Activated CD4-positive, alpha-beta T cell treated with anti-CD3 and anti-CD28 coated beads, Interleukin-2, Interleukin-4, amounts not matched to agents 100 ng/mL and 50 ng/mL, durations not matched to agents 16 hours and 8 hours (primary cell): ENCODE measurements around the gene METTL6.
"Not testable (repeated sequence)": the region's sequence is repeated elsewhere in the genome, so short reads cannot be mapped to it uniquely, and the experiment has no call there.

Experiments
- DNase-seq: peaks from one replicate; pipeline ENCODE4 v3.0.0-alpha.2; 2020; ENCODE audit warnings: low spot score

Gene METTL6

DNA sequence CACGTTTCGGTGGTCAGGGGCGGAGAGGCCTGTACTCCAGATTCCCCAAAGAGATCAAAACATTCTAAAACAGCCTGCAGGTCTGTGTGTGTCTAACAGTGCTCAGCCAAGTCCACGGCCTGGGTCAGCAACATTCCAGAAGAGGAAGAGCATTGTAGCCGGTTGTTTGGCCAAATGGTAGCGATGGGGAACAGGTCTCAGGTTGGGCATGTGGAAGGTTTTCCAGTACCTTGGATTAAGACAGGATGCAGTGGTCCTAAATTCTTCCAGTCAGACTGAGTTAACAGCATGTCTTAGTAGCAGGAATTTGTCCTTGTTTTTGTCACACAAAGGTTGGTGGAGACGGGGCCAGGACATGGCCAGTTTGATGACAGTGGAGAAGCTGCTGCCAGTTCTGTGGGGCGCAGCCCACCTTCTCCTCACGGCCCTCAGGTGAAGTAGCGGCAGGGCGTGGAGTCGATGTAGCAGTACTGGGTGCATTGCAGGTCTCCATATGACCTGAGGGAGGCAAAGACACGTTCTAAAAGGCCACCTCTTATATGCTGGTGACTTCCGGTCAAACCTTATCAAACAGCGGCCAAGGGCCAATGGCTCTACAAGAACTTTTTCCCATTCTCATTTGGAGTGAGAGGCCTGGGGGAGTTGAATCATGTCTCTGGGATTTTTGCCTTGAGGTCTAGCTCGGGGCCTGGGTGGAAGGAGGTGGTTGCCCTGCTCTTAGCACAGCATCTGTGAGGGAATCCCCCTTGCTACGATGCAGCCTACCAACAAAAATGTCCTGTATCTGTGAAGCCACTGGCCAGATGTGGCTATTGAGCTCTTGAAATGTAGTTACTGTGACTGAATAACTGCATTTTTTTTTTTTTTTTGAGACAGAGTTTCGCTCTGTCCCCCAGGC is 24.1 kb upstream of the METTL6 start:
- DNase-seq: no peak

DNA sequence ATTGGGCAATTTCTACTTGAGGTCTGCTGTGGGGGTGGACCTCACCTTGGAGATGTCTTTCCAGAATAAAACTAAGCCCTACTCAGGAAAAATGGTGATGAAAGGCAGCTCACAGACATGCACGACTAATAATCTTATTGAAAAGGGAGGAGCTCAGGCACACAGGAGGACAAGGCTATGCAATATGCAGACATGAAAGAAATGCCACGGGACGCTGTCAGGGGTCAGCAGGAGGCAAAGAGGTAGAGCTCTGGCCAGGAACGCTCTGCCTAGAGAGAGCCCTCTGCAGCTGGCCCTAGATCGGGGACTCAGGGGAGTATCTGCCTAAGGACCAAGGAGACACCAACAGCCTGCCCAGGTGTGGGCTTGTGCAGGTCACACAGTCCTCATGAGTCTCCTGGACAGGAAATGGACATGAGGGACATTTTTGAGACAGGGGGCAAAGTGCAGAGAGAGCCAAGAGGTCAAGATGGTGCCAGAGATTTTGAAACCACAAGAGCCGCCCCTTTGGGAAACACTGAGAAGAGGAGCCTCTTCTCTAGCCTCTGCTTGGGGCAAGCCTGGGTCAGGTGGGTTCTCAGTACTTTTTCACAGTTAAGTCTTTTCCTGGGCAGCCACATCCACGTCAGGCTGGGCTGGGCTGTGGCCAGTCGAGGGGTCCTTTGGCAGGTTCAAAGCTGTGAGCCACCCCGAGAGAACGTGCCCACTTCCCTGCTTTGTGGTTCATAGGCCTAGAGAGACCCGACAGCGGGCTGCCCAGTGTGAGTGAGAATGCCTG is 23.3 kb upstream of the METTL6 start:
- DNase-seq: no peak

DNA sequence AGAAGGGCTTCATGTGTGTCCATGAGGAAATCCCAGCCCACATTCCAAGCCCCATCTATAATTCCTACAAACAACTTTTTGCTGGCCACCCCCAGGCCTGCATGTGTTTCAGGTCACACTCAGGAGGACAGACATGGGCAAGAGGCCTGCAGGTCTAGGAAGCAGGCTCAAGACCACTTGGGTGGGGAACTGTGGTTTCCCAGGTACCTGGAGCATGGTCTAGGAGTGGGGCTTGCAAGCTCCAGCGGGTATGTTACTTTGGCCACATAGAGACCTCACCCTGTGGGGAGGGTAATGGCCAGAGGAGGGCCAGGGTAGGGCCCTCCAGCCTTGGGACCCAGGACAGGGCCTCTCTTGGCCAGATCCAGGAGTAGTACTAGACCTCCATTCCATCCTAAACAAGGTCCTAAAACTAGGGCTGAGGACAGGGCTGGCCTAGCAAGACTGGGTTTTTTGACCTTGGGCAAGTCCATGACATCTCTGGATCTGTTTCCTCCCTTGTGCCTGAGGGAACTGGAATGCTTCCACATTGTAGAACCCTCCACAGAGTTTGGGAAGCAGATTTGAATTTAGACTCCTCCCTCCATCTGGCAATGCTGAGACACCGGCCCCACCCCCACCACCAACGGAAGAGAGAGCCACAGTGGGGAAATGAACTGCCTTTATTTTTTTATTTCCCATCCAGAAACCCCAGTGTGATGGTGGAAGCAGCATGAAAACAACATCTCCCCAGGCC is 22.3 kb upstream of the METTL6 start:
- DNase-seq: no peak

DNA sequence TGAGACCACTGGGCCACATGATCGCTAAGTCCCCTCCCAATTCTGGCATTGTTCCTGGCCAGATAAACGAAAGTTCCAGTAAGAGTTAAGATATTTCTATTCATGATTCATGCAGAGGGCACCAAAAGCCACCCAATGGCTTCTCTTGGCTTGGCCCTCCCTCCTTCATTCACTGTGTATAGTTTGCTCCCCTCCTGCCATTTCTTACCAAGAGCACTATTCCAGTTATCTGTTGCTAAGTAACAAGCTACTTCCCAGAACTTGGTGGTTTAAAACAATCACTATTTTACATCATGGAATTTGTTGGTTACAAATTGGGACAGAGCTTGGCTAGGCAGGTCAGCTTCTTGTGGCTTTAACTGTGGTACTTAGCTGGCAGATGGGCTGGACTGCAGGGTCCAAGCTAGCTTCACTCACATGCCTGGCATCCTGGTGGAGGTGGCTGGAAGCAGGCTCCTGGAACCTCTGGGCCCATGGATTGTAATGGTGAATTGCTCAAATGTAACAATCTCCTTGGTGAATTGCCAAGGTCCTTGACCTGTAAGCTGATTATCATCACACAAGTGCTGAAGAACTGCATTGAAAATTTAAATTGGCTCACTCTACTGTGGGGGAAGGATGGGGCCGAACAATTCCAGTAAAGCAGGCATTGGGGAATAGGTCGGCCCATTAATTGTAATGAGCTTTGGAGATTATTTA is 16.6 kb upstream of the METTL6 start:
- no peak for DNase-seq

DNA sequence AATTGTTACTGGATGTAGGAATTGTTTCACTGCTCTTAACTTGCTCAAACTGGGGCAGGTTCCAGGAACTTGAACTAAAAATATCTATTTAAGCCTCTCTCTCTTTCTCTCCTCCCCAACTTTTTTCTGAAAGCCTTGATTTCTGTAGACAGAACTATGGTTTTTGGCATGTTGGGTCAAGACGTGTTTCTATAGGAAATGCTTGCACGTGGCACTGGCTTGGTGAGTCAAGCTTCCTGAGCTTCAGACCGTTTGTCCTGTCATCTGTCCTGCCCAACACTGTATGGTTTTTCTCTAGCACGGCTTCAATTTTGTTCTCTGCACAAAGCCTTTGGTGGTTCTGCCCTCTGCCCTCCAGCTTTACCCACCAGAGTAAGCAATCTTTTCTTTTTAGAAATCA is 13.5 kb upstream of the METTL6 start:
- DNase-seq: no peak

DNA sequence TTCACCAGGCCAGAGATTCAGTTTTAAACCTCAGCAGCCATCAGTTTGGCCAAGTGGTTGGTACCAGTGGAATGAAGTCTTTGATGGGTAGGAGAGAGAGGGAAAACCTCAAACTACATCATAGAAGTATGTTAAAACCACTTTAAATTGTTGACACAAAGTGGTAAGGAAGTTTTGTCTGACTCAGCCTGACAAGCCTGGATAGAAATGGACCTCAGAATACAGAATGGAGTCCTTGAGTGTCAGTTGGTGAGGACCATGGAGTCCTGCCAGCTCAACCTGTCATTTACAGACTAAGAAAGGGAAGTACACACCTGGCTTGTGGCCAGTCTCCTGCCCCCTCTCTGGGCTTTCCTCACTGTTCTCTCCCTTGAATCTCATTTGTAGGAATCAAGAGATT is 12.1 kb upstream of the METTL6 start:
- DNase-seq: no peak

DNA sequence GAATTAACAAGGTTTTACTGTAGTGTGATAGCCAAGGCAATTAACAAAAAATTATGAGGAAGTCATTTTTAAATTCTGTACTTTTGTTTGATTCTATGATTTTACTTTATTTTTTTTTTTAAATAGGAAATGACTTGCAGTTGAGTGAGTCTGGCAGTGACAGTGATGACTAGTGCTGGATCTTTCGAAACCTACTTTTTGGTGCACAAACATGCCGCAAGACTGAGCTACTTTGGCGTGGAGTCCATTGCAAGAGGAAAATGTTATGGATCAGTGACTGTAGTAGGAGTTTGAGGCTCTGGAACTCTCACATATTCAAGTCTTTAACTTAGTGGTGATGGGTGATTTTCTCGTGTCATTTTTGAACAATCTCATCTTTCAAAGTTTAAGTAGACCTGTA is 11.6 kb upstream of the METTL6 start:
- DNase-seq: no peak

DNA sequence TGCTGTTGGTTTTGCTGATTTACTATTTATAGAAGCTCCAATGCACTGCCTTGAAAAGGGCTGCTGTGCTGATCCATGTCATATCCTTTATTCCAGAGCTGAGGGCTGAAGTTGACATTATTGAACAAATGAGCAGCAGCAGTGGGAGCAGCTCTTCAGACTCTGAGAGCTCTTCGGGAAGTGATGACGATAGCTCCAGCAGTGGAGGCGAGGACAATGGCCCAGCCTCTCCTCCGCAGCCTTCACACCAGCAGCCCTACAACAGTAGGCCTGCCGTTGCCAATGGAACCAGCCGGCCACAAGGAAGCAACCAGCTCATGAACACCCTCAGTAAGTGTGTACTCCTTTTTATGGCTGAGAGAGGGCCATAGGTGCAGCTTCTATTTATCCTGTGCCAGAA is 8.9 kb upstream of the METTL6 start:
- no peak for DNase-seq

DNA sequence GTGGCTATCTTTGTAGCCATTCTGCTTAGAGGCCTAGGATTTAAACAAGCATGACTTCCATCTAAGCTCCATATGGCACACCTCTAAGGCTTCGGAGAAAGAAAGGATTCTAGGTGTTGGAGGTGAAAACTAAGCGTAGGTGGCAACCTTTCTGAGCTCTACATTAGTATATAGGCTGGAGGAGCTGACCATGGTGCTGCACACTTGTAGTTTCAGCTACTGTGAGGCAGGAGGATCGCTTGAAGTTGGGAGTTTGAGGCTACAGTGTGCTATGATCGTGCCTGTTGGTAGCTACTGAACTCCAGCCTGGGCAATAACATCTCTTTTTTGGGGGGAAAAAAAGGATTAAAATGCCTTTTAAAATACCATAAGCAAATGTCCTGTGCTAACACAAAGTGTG is 7.4 kb upstream of the METTL6 start:
- no peak for DNase-seq

DNA sequence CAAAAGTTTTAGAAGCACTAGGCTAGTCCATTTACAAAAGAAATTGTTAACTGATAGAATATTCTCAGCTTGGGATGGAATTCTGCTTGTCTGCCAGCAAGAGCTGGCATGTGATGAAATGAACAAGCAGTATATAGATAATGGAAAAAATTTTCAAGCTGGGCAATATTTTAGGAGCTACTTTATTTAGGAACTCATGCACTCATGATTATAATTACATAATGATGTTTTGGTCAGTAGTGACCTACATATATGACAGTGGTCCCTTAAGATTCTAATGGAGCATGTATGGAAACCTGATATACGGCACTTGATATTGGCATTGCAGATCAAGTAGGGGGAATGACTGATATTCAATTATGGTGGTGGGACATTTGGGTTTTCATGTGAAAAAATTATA is 6.2 kb upstream of the METTL6 start:
- DNase-seq: no peak

DNA sequence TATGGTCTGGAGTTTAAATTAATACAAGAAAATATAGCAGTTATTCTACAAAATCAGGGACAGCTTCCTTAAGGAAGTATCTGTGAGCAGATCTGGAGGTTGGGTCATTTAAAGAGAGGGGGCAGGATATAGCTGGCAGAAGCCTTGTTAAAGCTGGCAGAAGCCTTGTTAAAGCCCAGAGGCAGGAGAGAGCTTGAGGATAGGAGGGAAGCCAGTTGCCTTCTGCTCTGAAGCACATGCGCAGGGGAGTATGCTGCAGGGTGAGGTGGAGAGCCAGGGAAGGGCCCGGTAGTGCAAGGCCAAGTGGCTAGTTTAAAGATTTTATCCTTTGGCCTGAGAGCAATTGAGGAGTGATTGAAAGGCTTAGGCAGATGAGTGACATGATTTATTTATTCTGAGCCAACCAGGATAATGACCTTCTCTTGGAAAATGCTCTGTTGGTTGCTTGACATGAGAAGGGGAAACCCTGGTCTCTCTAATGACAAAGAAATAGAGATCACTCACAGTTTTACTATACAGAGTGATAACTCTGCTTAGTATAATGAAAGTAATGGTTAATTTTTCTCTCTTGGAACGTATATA is 4.0 kb upstream of the METTL6 start:
- no peak for DNase-seq

DNA sequence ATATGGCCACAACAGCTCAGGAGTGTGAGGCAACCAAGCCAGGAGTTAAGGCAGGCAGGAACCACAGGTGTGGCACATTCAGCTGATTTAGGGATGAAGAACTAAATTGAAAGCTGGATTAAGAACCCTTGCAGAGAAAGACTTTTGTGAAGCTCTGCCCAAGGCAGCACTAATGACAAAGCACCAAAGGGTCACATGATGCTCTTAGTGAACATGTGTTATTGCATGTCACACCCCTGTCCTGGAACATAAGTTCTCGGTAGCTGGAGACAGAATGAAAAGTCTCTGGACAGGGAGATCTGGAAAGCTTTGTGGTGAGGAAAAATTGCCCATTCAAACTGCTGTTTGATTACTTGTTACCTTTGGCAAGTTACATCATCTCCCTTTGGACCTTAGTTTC is 3.3 kb upstream of the METTL6 start:
- no peak for DNase-seq

DNA sequence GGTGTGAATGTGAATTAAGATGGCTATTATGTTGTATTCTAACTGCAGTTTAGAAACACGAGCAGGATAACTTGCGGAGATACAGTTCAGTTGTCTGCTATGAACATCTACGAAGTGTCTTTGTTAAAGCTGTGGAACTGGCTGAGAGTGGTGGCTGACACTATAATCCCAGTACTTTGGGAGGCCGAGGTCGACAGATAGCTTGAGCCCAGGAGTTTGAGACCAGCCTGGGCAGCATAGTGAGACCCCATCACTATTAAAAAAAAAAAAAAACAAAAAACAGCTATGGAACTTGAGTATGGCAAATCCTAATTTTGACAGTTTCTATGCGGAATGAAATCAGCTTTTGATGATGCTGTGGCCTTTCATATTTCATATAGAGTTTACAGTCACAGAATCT is 1.7 kb upstream of the METTL6 start:
- no peak for DNase-seq

DNA sequence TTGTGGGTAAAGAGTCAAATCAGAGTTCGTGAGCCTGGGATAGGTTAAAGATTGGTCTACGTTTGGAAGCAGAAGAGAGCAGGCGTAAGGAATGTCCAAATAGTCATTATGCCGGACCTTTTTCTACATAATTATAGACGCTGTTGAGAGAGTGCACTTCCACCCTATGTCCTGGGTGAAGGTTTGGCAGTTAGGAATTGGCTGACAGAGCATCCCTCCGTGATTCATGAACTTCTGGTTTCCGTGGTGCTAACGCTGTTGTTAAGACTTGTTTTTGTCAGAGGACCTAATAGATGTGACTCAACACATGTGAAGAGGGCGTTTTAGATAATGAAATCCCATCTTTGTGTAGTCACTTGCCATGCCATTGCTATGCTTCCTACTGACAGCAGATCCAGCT is 1.2 kb upstream of the METTL6 start:
- DNase-seq: peak; percentile 38

DNA sequence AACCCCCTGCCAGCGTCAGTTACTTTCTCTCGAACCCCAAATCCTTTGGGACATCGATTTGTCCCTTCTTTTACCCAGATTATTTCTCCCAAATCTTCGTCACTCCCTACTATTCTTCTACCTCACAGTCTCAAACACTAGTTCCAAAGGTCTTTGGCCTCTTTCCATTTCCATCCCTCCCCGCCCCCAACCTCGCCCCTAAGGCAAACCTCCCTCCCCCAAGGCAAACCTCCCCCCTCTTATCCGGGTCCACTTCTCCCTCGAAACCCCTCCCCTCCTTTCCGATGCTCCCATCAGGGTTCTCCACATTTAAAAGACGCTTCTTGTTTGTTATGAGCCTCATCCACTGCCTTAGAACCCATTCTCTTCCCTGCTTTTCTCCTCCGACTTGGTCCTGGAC is 637 bp upstream of the METTL6 start:
- DNase-seq: no peak

DNA sequence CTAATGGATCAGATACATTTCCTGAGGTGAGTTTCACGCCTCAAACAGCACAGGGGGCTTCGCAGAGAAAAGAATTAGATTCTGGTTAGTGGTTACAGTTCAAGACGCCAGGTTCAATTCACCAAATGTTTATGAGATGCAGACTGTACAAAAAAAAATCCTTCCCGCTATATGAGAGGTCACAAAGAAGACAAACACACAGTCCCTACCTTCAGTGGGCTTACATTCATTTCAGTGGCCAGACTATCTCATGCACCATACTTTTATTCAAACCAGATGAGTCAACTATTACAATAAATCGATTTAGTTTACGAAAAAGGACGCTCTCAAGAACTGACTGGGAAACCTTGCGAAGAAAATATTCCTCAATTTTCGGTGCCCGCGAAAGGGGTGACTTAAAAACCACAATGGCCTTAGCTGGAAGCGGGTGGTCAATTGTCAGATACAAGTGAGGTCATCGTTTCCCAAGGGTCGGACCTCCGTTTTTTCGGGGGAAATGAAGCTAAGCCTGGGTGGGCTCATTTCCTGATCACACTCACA is 695 bp downstream of the METTL6 start:
- no peak for DNase-seq

DNA sequence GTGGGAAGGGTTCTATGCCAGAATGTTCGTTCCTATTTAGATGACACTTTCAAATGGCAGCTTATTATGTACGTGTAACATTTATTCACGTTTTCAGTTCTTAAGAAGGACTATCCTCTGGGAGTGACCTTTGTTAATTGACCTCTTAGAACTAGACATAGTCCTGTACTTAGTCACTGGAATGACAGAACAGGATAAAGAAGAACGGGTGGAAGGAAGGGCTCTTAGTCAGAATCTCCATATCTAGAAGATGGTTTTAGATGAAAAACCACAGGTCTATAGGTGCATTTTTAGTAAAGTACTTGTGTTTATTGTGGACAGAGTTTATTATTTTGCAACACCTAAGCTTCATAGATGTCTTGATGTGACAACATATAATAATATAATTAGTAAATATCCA is 6.5 kb downstream of the METTL6 start:
- no peak for DNase-seq

DNA sequence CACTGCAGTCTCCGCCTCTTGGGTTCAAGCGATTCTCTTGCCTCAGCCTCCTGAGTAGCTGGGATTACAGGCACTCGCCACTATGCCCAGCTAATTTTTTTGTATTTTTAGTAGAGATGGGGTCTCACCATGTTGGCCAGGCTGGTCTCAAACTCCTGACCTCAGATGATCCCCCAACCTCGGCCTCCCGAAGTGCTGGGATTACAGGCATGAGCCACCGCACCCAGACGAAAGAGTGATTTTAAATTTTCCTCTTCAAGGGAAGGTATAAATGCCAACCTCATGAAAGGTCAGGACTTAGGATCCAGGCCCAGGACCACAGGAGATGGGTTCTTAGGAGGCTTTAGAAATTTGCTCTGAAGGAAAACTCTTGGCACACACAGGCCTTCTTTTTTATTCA is 16.4 kb downstream of the METTL6 start:
- DNase-seq: not testable (repeated sequence)

DNA sequence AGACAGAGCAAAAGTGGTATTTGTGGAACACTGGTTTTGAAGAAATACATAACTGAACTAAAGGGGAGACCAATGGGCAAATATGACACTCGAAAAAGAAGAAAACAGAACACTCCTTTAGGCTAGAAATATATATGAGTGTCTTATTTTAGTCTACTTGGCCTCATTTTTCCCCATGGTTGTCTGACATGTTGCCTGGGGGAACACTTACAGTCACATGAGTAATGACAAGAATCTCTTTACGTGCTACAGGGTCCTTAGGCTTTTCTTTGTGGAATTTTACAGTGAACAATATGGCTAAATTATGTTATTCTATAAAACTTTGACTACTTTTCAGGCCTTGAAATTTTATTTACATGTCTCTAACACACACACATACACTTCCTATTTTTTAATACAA is 17.6 kb downstream of the METTL6 start:
- no peak for DNase-seq

DNA sequence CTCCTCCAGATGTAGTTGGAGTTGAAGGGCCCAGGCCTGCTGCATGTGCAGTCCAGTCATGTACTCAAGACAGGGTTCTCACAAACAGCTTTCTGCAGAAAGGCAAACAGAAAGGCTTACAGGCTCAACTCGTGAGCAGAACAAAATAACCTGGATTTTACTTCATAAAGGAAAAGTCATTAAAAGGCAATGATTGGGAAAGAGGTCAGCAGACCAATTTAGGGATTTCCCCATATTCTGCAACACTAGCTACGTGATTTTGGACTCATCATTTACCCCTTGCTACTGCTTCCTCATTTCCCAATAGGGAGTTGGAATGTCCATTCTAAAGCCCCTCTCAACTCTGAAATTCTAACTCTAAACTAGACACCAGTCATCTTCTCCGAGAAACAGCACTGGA is 18.1 kb downstream of the METTL6 start:
- DNase-seq: no peak

DNA sequence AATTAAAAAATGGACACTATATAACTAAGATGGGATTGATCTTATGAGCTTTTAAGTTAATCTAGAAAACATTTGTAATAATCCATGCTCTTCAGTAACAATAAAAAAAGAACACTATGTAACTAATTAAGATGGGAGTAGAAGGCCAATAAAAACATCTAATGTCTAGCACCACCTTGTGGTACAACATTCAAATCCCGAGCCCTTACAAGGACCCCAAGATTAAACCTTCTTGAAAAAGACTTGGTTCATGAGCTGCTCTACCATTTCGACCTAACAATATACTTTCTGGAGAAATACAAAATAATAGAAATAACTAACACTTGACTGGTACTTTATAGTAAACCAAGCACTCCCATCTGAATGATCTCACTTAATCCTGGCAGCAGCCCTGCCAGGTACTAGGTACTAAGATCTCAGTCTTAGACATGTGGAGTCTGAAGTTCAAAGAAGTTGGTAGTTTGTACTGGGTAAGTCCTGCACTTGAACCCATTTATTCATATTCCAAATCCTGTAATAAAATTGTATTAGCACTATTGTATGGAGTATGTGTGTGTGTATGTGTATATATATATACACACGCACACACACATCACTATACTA is 21.8 kb downstream of the METTL6 start:
- peak; percentile 56 for DNase-seq
